Activated T-cell treated with anti-CD3 and anti-CD28 coated beads, Interleukin-2, amount 50 U/mL, for 1 hour (primary cell): Measurements from ENCODE around the gene CENPU.

Source experiments
- DNase-seq: peaks from one replicate; pipeline ENCODE4 v3.0.0-alpha.2; 2020

The CENPU gene

GRCh38 chr4:184699941-184700340, 34.0 kb downstream of the CENPU start:
- DNase-seq, result no peak

GRCh38 chr4:184697956-184698355, 35.9 kb downstream of the CENPU start:
- DNase-seq, result no peak

- DNase-seq, result no peak
Observed at GRCh38 chr4:184695178-184695896, 38.6 kb downstream of the CENPU start.

- DNase-seq, result no peak
Observed at GRCh38 chr4:184694412-184694956, 39.4 kb downstream of the CENPU start.

- DNase-seq, result no peak
Observed at GRCh38 chr4:184693056-184693455, 40.8 kb downstream of the CENPU start.

- DNase-seq, result no peak
Observed at GRCh38 chr4:184689681-184690080, 44.2 kb downstream of the CENPU start.

- DNase-seq, result no peak
Observed at GRCh38 chr4:184688447-184688846, 45.4 kb downstream of the CENPU start.

- DNase-seq, result no peak
Observed at GRCh38 chr4:184688005-184688404, 45.9 kb downstream of the CENPU start.

- no peak for DNase-seq
Observed at GRCh38 chr4:184684491-184685189, 49.3 kb downstream of the CENPU start.

- DNase-seq, result no peak
Observed at GRCh38 chr4:184681916-184682315, 52.0 kb downstream of the CENPU start.

- no peak for DNase-seq
Observed at GRCh38 chr4:184680698-184681097, 53.2 kb downstream of the CENPU start.

GRCh38 chr4:184675821-184676492, 57.9 kb downstream of the CENPU start:
- DNase-seq, result no peak

GRCh38 chr4:184675018-184675417, 58.9 kb downstream of the CENPU start:
- no peak for DNase-seq

- no peak for DNase-seq
Observed at GRCh38 chr4:184674011-184674410, 59.9 kb downstream of the CENPU start.

- no peak for DNase-seq
Observed at GRCh38 chr4:184672741-184673140, 61.2 kb downstream of the CENPU start.

GRCh38 chr4:184671101-184671500, 62.8 kb downstream of the CENPU start:
- DNase-seq, result no peak

GRCh38 chr4:184669251-184669650, 64.6 kb downstream of the CENPU start:
- no peak for DNase-seq

GRCh38 chr4:184668511-184669114, 65.3 kb downstream of the CENPU start:
- DNase-seq, result no peak

GRCh38 chr4:184668096-184668495, 65.8 kb downstream of the CENPU start:
- no peak for DNase-seq

GRCh38 chr4:184666670-184667069, 67.2 kb downstream of the CENPU start:
- DNase-seq, result no peak

- no peak for DNase-seq
Observed at GRCh38 chr4:184664445-184665210, 69.3 kb downstream of the CENPU start.

- DNase-seq, result no peak
Observed at GRCh38 chr4:184662236-184662635, 71.7 kb downstream of the CENPU start.

GRCh38 chr4:184660978-184661377, 72.9 kb downstream of the CENPU start:
- DNase-seq, result no peak
